CD14-positive monocyte (primary cell): Measurements from ENCODE around the gene NLN. TPM values are rescaled to one million over a fixed set of nuclear protein-coding genes. Genes with fewer than 3 reads are reported as not detected.

ENCODE experiments used
- DNase-seq, 3 donors: peaks; one replicate each; pipeline ENCODE4 v3.0.0-alpha.2; 2011 to 2022
- H2AFZ ChIP-seq: 2 replicates; pipeline ENCODE4 v1.6.0; 2012; ENCODE audit warnings: mild to moderate bottlenecking, low read depth, low read length, inconsistent platforms; ENCODE audit not compliant: insufficient read depth, poor library complexity, severe bottlenecking
- H3K27ac ChIP-seq, 2 donors: 1 replicate in 1 of 2; 2 replicates in 1 of 2; pipeline ENCODE4 v1.5.1; 2012 to 2013; ENCODE audit warnings: low read length in 2 of 2, control low read depth in 1 of 2, inconsistent platforms in 1 of 2, low read depth in 1 of 2, mild to moderate bottlenecking in 1 of 2
- H3K27me3 ChIP-seq, 2 donors: one replicate each; pipeline versions ENCODE4 v1.6.0 to v1.6.1; 2011 to 2013; ENCODE audit warnings: low read length in 2 of 2; ENCODE audit not compliant: control insufficient read depth in 2 of 2, insufficient read depth in 2 of 2
- H3K36me3 ChIP-seq, 2 donors: replicated peaks in 1 of 2; 1 replicate in 1 of 2; 2 replicates in 1 of 2; pipeline versions ENCODE4 v1.5.1 to v1.6.1; 2012 to 2013; ENCODE audit warnings: low read length in 2 of 2, control low read depth in 1 of 2, inconsistent platforms in 1 of 2, mild to moderate bottlenecking in 1 of 2; ENCODE audit not compliant: insufficient read depth in 2 of 2, control insufficient read depth in 1 of 2
- H3K4me1 ChIP-seq, 2 donors: 1 replicate in 1 of 2; 2 replicates in 1 of 2; pipeline versions ENCODE4 v1.5.1 to v1.6.1; 2012 to 2013; ENCODE audit warnings: low read length in 2 of 2, control low read depth in 1 of 2, inconsistent platforms in 1 of 2, mild to moderate bottlenecking in 1 of 2, moderate library complexity in 1 of 2; ENCODE audit not compliant: insufficient read depth in 2 of 2, control insufficient read depth in 1 of 2
- H3K4me2 ChIP-seq: replicated peaks from 2 replicates; pipeline ENCODE3; 2012; ENCODE audit warnings: low read length, moderate library complexity, mild to moderate bottlenecking; ENCODE audit not compliant: poor library complexity, severe bottlenecking; ENCODE audit errors: extremely low read depth
- H3K4me3 ChIP-seq, 3 experiments: fragments of 200-600 bp in 1 of 3; sonication (generic) in 1 of 3; replicated peaks in 1 of 3; 1 replicate in 2 of 3; 2 replicates in 1 of 3; pipeline ENCODE4 v1.5.1; 2011 to 2013; ENCODE audit warnings: low read length in 3 of 3, mild to moderate bottlenecking in 3 of 3, control low read depth in 2 of 3, low read depth in 2 of 3, inconsistent platforms in 1 of 3, moderate library complexity in 1 of 3
- H3K79me2 ChIP-seq: 2 replicates; pipeline ENCODE4 v1.6.0; 2012; ENCODE audit warnings: mild to moderate bottlenecking, control low read depth, inconsistent platforms, low read length, moderate library complexity; ENCODE audit not compliant: insufficient read depth
- H3K9ac ChIP-seq: 2 replicates; pipeline ENCODE4 v1.6.0; 2017; ENCODE audit warnings: low read length, mild to moderate bottlenecking; ENCODE audit not compliant: insufficient read depth, poor library complexity, severe bottlenecking
- H3K9me3 ChIP-seq, 2 donors: replicated peaks in 1 of 2; 1 replicate in 1 of 2; 2 replicates in 1 of 2; pipeline versions ENCODE4 v1.5.1 to v1.6.1; 2012 to 2013; ENCODE audit warnings: low read length in 2 of 2, control low read depth in 1 of 2; ENCODE audit not compliant: control insufficient read depth in 1 of 2, insufficient read depth in 1 of 2
- H4K20me1 ChIP-seq: 2 replicates; pipeline ENCODE4 v1.6.0; 2012; ENCODE audit warnings: mild to moderate bottlenecking, low read length, control low read depth, moderate library complexity; ENCODE audit not compliant: insufficient read depth
- H3K27ac Mint-ChIP-seq, 7 donors: one replicate each; pipeline ENCODE4 v1.8.0; 2020; ENCODE audit warnings: mild to moderate bottlenecking in 7 of 7, mixed read lengths in 7 of 7, moderate library complexity in 6 of 7, inconsistent platforms in 2 of 7
- H3K27me3 Mint-ChIP-seq, 3 donors: one replicate each; pipeline ENCODE4 v1.8.0; 2021 to 2022; ENCODE audit warnings: low read depth in 3 of 3, mild to moderate bottlenecking in 3 of 3, mixed read lengths in 3 of 3, moderate library complexity in 3 of 3, inconsistent platforms in 1 of 3
- H3K36me3 Mint-ChIP-seq, 2 donors: one replicate each; pipeline ENCODE4 v1.8.0; 2020; ENCODE audit warnings: mixed read lengths in 2 of 2, inconsistent platforms in 1 of 2, mild to moderate bottlenecking in 1 of 2
- H3K4me1 Mint-ChIP-seq: one replicate; pipeline ENCODE4 v1.8.0; 2020; ENCODE audit warnings: mild to moderate bottlenecking, mixed read lengths
- H3K4me3 Mint-ChIP-seq, 2 donors: one replicate each; pipeline ENCODE4 v1.8.0; 2020; ENCODE audit warnings: mild to moderate bottlenecking in 2 of 2, mixed read lengths in 2 of 2, moderate library complexity in 1 of 2
- H3K9me3 Mint-ChIP-seq, 7 donors: one replicate each; pipeline ENCODE4 v1.8.0; 2020 to 2022; ENCODE audit warnings: mixed read lengths in 7 of 7, mild to moderate bottlenecking in 6 of 7, moderate library complexity in 6 of 7, inconsistent platforms in 2 of 7
- CTCF ChIP-seq: fragments of 200-600 bp; IDR thresholded peaks from one replicate; pipeline ENCODE4 v1.8.0; 2022; ENCODE audit warnings: antibody characterized with exemption, mild to moderate bottlenecking
- WGBS: methylation state at CpG from one replicate; pipeline ENCODE4 v1.1.5; 2013; ENCODE audit warnings: missing lambda C conversion rate; ENCODE audit not compliant: insufficient coverage; 5-methylcytosine and 5-hydroxymethylcytosine counted together
- intact Hi-C, 2 donors: fragments of 100-400 bp; cut with micrococcal nuclease; formaldehyde crosslinking; loops; one replicate each; pipeline versions ENCODE4 v1.15.0 to v1.15.1; 2023
- polyA plus RNA-seq, 3 donors: library from polyadenylated mRNA; depleted of rRNA in 1 of 3; unstranded in 2 of 3; stranded (reverse) in 1 of 3; fragments of 300-500 nt in 2 of 3; fragments of >200 nt in 1 of 3; fragmentation: Illumina TruSeq in 2 of 3; gene quantifications; 1 replicate in 2 of 3; 2 replicates in 1 of 3; pipeline ENCODE4 v1.2.3, GENCODE V29; 2012 to 2021

Gene NLN
- polyA plus RNA-seq, 3 donors = 8.7 to 39.2 (median 17.7) TPM

- peaks cover 0 to 3% of the 10 kb centered on the region in 2 donors for H3K36me3 Mint-ChIP-seq
Measured at GRCh38 chr5:65854925-65855324, 132.9 kb downstream of the NLN start.

GRCh38 chr5:65855766-65856315, 133.8 kb downstream of the NLN start:
- Histone ChIP-seq H3K4me1 (peaks cover 19 to 20% of the 10 kb centered on the region in 2 donors), H2AFZ (no peak overlapping the region), H3K36me3 (no peaks in the 10 kb centered on the region), H3K9ac (no peak overlapping the region), H3K9me3 (peaks cover 0 to 8% of the 10 kb centered on the region in 2 donors), H3K27me3 (no peaks in the 10 kb centered on the region), H3K4me3 (no peak overlapping the region), H3K79me2 (no peaks in the 10 kb centered on the region), H3K4me2 (no peak overlapping the region), H3K27ac (no peak overlapping the region), H4K20me1 (no peaks in the 10 kb centered on the region)
- no peak for TF ChIP-seq CTCF
- H3K4me3 Mint-ChIP-seq = no peak overlapping the region
- no peaks in the 10 kb centered on the region for H3K27me3 Mint-ChIP-seq
- H3K27ac Mint-ChIP-seq = no peak overlapping the region
- H3K9me3 Mint-ChIP-seq = peaks cover 0 to 15% (median 6%) of the 10 kb centered on the region in 7 donors
- intact Hi-C loops = no loop called here
- H3K36me3 Mint-ChIP-seq = peaks cover 0 to 4% of the 10 kb centered on the region in 2 donors
- peaks cover 18% of the 10 kb centered on the region for H3K4me1 Mint-ChIP-seq
- DNase-seq = no peak

More at GRCh38 chr5:65854925-65855324, 132.9 kb downstream of the NLN start:
- Histone ChIP-seq H3K4me3 (no peak overlapping the region), H2AFZ (no peak overlapping the region), H3K9ac (no peak overlapping the region), H3K4me2 (no peak overlapping the region), H3K4me1 (peaks cover 19 to 20% of the 10 kb centered on the region in 2 donors), H3K27me3 (no peaks in the 10 kb centered on the region), H3K9me3 (peaks cover 0 to 8% of the 10 kb centered on the region in 2 donors), H3K27ac (no peak overlapping the region), H3K79me2 (no peaks in the 10 kb centered on the region), H4K20me1 (no peaks in the 10 kb centered on the region), H3K36me3 (no peaks in the 10 kb centered on the region)
- peaks cover 18% of the 10 kb centered on the region for H3K4me1 Mint-ChIP-seq
- peak overlapping the region in 1 of 7 donors; percentile 18 for H3K27ac Mint-ChIP-seq
- no peak for DNase-seq
- H3K27me3 Mint-ChIP-seq = no peaks in the 10 kb centered on the region
- H3K4me3 Mint-ChIP-seq = no peak overlapping the region
- intact Hi-C loops = no loop called here
- no CpG with 5 or more reads among the region's 2 CpGs for WGBS
- H3K9me3 Mint-ChIP-seq = peaks cover 2 to 15% (median 8%) of the 10 kb centered on the region in 7 donors
- TF ChIP-seq CTCF = no peak
